ENCODE results near the gene ATP10A. TPM values are rescaled to one million over a fixed set of nuclear protein-coding genes. Genes with fewer than 3 reads are reported as not detected.

Gene ATP10A
- total and polyA plus RNA-seq, 2 experiments from 2014 or later, result 0.75 to 0.77 TPM

DNA sequence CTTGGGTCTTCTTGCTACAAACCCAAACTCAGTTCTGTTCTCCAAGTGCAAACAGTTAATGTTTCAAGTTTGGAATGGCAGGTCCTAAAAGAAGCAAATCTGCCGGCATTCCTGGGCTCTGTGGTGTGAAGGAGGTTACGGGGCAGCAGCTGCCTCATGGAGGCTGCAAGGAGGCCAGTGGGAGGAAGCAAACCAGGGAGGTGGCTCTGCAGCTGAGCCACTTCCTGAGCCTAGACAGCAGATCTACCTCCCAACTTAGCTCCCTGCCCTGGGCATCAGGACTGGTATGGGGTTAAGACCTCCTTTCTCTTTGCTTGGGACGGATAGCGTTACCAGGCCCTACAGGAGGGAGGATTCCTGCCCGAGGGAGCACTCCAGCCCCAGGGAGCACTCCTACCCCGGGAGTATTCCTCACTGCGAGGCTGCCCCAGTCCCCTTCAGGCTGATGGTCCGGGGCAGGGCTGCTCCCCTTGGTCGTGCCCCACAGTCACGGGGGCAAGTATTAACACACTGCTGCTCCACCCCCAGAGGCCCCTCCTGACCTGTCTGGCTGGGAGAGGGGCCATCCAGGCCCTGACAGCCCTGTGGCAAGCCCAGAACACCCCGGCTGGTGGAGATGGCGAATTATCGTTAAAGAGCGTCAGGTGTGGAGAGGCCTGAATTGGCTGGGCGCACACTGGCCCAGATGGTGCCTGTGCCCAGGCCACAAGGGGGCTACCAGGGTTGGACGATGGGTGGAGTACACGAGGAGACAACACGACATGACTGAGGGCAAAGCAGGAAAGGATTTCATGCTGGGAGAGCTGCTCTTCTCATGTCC is 129.9 kb downstream of the ATP10A start:
- no peak for DNase-seq (ENCODE audit: low spot score)
- H3K4me1 ChIP-seq (ENCODE audit: insufficient read depth), result no peaks in the 10 kb centered on the region
- WGBS (ENCODE audit: low lambda C conversion rate, missing lambda C conversion rate), result 89% methylated on average over 18 of the region's 18 CpGs
- H3K27me3 ChIP-seq, result no peaks in the 10 kb centered on the region
- no peak for TF ChIP-seq EZH2 (IDR thresholded peaks at IDR 0.05; ENCODE audit: borderline replicate concordance)
- TF ChIP-seq, protein P1, sequence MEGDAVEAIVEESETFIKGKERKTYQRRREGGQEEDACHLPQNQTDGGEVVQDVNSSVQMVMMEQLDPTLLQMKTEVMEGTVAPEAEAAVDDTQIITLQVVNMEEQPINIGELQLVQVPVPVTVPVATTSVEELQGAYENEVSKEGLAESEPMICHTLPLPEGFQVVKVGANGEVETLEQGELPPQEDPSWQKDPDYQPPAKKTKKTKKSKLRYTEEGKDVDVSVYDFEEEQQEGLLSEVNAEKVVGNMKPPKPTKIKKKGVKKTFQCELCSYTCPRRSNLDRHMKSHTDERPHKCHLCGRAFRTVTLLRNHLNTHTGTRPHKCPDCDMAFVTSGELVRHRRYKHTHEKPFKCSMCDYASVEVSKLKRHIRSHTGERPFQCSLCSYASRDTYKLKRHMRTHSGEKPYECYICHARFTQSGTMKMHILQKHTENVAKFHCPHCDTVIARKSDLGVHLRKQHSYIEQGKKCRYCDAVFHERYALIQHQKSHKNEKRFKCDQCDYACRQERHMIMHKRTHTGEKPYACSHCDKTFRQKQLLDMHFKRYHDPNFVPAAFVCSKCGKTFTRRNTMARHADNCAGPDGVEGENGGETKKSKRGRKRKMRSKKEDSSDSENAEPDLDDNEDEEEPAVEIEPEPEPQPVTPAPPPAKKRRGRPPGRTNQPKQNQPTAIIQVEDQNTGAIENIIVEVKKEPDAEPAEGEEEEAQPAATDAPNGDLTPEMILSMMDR (IDR thresholded peaks at IDR 0.05; ENCODE audit: poor library complexity), result no peak
- TF ChIP-seq EZH2phosphoT487 (IDR thresholded peaks at IDR 0.05; ENCODE audit: low read depth, severe bottlenecking, unreplicated experiment), result no peak
- H4K20me1 ChIP-seq (ENCODE audit: insufficient read depth, poor library complexity, severe bottlenecking), result no peaks in the 10 kb centered on the region
- no peak overlapping the region for H2AFZ ChIP-seq
- no peak overlapping the region for H3K4me2 ChIP-seq
- no peak overlapping the region for H3K27ac ChIP-seq
- no peaks in the 10 kb centered on the region for H3K9me3 ChIP-seq (ENCODE audit: low read depth)
- H3K4me3 ChIP-seq, result no peak overlapping the region
- H3K36me3 ChIP-seq (replicated peaks; ENCODE audit: insufficient read depth, low read depth), result no peaks in the 10 kb centered on the region
- no peaks in the 10 kb centered on the region for H3K9me2 ChIP-seq (replicated peaks; ENCODE audit: insufficient read depth)
- no peaks in the 10 kb centered on the region for H3K79me2 ChIP-seq

DNA sequence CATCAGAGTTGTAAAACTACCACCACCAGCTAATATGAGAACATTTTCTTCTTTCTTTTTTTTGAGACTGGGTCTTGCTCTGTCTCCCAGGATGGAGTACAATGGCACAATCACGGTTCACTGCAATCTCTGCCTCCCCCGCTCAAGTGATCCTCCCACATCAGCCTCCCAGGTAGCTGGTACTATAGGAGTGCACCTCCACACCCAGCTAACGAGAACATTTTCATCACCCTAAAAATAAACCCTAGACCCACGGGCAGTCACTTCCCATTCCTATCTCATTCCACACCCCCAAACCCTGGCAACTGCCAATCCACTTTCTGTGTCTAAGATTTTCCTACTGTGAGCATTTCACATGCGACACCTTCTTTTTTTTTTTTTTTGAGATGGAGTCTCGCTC is 130.9 kb downstream of the ATP10A start:
- Histone ChIP-seq H3K79me2 (no peaks in the 10 kb centered on the region), H3K4me3 (no peak overlapping the region), H3K4me2 (no peak overlapping the region), H2AFZ (no peak overlapping the region), H3K36me3 (replicated peaks; ENCODE audit: insufficient read depth, low read depth) (no peaks in the 10 kb centered on the region), H3K4me1 (ENCODE audit: insufficient read depth) (no peaks in the 10 kb centered on the region), H3K9me3 (ENCODE audit: low read depth) (no peaks in the 10 kb centered on the region), H3K9me2 (replicated peaks; ENCODE audit: insufficient read depth) (no peaks in the 10 kb centered on the region), H3K27ac (no peak overlapping the region), H3K27me3 (no peaks in the 10 kb centered on the region), H4K20me1 (ENCODE audit: insufficient read depth, poor library complexity, severe bottlenecking) (no peaks in the 10 kb centered on the region)
- DNase-seq (ENCODE audit: low spot score), result no peak
- TF ChIP-seq EZH2 (IDR thresholded peaks at IDR 0.05; ENCODE audit: borderline replicate concordance) (no peak), EZH2phosphoT487 (IDR thresholded peaks at IDR 0.05; ENCODE audit: low read depth, severe bottlenecking, unreplicated experiment) (no peak)
- TF ChIP-seq, protein P1 (IDR thresholded peaks at IDR 0.05; ENCODE audit: poor library complexity), result no peak
- 94% methylated on average over 5 of the region's 6 CpGs for WGBS (ENCODE audit: low lambda C conversion rate, missing lambda C conversion rate)

DNA sequence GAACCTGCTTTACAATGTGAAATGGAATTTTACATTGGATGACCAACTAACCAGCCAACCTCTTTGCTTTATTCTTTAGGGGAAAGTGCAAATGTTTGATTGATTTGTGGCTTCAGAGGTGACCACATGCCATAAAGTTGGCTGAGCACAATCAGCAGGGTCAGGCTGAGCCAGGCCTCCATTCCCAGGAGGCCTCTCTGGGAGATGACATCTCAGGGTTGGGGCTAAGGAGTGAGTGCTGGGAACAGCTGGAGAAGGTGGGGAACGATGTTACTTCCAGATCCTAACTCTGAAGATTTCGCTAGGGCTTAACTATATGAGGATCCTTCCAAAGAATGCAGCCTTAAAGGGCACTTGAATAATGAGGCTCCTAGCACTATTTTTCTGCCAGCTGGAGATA is 131.7 kb downstream of the ATP10A start:
- 83% methylated on average over 2 of the region's 2 CpGs for WGBS (ENCODE audit: low lambda C conversion rate, missing lambda C conversion rate)
- H3K9me3 ChIP-seq (ENCODE audit: low read depth), result no peaks in the 10 kb centered on the region
- no peak for DNase-seq (ENCODE audit: low spot score)
- no peaks in the 10 kb centered on the region for H3K27me3 ChIP-seq
- H3K4me1 ChIP-seq (ENCODE audit: insufficient read depth), result no peaks in the 10 kb centered on the region
- H3K36me3 ChIP-seq (replicated peaks; ENCODE audit: insufficient read depth, low read depth), result no peaks in the 10 kb centered on the region
- no peaks in the 10 kb centered on the region for H3K79me2 ChIP-seq
- TF ChIP-seq EZH2 (IDR thresholded peaks at IDR 0.05; ENCODE audit: borderline replicate concordance) (no peak), EZH2phosphoT487 (IDR thresholded peaks at IDR 0.05; ENCODE audit: low read depth, severe bottlenecking, unreplicated experiment) (no peak)
- TF ChIP-seq, protein P1 (IDR thresholded peaks at IDR 0.05; ENCODE audit: poor library complexity), result no peak
- H2AFZ ChIP-seq, result no peak overlapping the region
- no peak overlapping the region for H3K4me3 ChIP-seq
- no peak overlapping the region for H3K4me2 ChIP-seq
- no peaks in the 10 kb centered on the region for H4K20me1 ChIP-seq (ENCODE audit: insufficient read depth, poor library complexity, severe bottlenecking)
- H3K9me2 ChIP-seq (replicated peaks; ENCODE audit: insufficient read depth), result no peaks in the 10 kb centered on the region
- no peak overlapping the region for H3K27ac ChIP-seq
